Smooth muscle cell of the brain vasculature (primary cell): ENCODE data around the gene RGS14.
"Not testable (repeated sequence)": the region's sequence is repeated elsewhere in the genome, so short reads cannot be mapped to it uniquely, and the experiment has no call there.

Source experiments
- DNase-seq: peaks from one replicate; pipeline ENCODE4 v3.0.0-alpha.2; 2012; ENCODE audit warnings: low read depth, low spot score

Gene RGS14

GRCh38 chr5:177328545-177329231 is 29.0 kb upstream of the RGS14 start:
- DNase-seq: no peak

- no peak for DNase-seq
These were observed 27.8 kb upstream of the RGS14 start for GRCh38 chr5:177329883-177330282.

DNA sequence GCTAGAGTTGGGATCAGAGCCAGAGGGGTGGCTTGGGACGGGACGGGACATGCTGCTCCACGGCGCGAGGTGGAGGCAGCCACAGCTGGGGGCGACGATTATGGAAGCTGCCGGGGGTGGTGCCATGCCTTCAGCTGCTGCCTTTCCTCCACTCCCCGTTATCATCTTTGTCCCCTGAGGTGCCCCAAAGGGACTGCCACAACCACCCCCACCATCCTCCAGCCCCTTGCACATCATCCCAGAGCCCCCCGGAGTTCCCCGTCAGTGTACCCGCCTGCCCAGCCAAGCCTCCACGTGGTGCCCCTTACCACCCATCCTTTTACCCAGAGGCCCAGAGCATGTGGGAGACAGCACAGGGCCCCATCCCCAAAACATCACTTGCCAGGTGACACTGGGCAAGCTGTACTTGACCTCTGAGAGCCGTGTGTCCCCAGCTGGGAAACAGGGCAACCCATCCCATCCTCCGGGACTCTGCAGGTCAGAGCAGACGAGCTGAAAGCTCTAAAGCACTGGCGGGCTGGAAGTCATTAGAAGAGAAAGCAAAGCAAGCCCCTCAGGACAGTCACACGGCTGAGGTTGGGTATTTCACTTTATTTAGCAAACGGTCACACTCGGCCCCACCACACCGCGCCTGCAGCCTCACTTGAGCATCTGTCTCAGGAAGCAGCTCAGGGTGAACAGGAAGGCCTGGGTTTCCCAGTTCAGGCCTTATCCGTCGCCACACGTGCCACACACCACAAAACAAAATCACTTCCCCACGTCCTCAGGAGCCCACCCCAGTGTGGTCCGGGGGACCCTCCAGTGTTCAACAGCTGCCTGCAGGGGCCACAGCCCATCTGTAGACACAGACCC is 26.5 kb upstream of the RGS14 start:
- no peak for DNase-seq

DNA sequence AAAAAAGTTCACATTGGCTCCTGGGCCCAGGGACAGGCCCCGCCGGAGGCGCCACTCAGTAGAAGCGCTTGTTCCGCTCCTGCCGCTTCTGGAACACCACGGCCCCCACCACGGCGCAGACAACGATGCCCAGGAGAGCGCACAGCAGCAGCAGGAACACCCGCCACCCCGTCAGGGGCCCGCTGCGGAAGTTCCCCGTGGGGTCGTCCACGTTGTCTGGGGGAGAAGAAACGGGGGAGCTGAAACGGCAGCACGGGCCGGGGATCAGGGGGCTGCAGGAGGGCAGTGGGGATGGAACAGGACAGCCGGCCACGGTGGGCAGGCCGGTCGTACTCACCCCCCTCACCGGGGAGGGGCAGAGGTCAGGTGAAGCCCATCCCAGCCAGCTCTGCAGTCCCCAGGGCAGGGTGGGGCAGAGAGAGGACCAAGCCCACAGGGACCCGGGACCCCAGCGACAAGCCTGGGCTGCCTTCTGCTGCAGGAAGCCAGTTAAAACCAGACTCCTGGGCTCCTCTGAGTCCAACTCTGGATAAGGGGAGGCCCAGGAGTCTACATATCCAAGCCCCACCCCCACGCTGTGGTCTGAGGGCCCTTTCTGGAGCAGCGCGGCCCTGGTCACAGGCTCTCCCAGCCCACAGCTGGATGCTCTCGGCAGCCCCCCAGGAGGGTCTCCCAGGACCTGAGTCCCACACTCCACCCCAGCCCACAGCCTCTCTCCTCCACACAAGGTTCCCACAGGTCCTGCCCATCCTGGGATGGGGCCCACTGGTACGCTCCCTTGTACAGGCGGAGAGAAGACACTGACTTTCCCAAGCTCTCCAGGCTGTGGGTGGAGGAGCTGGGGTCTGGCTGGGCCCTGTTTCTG is 25.5 kb upstream of the RGS14 start:
- no peak for DNase-seq

DNA sequence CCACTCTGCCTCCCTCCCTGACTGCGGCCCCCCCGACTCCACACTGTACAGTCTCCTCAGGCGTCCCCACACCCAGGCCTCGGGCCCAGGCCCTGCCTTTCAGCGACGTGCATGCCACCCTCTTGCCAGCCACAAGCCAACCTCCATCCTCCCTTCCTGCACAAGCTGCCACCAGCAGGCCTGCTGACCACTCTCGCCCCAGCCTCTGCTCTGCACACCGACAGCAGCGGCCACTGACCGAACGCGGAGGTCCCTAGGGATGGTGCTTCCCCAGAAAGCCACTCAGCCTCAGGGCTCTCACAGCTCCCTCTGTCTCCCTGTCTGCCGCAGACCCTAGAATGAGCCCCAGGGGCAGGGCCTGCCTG is 24.8 kb upstream of the RGS14 start:
- no peak for DNase-seq

- no peak for DNase-seq
These were observed 24.1 kb upstream of the RGS14 start for GRCh38 chr5:177333420-177334154.

DNA sequence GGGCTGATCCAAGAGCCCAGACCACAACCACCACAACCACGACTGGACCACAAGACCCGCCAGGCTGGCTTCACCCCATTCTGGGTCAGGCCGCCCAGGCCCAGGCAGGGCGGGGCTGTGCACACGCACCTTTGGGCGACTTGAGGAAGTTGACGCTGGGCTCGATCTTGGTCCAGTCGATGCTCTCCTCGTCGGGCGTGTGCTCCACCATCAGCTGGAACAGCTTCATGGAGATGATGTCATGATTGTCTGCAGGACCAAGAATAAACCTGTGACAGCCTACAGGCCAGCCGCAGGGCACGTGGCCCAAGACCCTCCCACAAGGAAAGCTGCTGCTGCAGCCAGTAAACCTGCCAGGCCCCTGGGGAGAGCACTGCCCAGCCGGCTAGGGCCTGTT is 23.6 kb upstream of the RGS14 start:
- DNase-seq: no peak

GRCh38 chr5:177334781-177335700 is 22.7 kb upstream of the RGS14 start:
- no peak for DNase-seq

- DNase-seq: no peak
These were observed 22.0 kb upstream of the RGS14 start for GRCh38 chr5:177335701-177336065.

DNA sequence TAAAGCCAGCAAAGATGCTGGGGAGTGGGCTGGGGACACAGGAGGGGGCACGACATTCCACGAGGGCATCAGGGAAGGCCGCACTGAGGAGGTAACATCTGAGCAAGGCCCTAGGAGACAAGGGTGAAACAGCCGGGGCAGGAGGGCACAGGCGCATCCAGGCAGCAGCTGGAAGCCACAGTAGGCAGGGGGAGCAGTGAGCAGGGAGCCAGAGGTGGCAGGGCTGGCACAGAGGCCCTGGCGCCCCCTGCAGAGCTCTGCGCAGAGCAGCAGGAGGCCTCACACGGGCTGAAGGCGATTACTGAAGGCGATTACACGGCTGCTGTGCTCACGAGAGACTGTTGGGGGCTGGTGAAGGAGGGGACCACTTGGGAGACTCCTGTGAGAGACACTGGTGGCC is 21.6 kb upstream of the RGS14 start:
- DNase-seq: no peak

DNA sequence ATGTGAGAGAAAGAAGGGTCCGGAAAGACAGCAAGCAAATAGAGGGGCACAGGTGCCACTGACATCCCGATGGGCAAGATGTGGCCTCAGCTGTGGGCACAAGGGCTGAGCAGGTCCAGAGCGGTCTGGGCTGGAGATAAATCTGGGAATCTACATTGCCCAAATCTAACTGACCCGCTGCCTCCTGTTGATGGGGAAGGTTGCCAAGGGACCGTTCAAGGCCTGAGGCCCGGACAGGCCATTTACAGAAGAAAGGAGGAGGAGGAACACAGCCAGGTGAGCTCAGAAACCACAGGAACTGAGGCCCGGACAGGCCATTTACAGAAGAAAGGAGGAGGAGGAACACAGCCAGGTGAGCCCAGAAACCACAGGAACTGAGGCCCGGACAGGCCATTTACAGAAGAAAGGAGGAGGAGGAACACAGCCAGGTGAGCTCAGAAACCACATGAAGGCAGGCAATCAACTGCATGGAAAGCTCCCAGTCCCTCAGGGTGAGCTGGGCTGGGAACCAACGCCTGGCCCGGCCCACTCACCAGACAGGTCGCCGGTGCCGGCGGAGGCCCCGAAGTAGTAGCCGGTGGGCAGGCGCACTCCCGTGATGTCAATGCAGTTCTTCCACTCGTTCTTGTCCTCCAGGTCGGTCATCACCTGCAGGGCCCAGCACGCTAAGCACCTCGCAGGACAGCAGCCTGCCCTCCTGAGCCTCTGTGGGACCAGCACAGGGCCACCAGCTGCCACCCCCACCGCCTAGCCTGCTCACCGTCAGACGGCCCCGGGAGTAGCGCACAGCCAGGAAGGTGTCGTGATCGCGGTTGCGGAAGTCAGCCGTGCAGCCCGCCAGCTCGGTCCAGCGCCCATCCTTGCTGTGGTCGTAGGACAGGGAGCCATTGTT is 20.9 kb upstream of the RGS14 start:
- DNase-seq: no peak

GRCh38 chr5:177338251-177339106 is 19.2 kb upstream of the RGS14 start:
- DNase-seq: no peak

GRCh38 chr5:177339107-177339638 is 18.6 kb upstream of the RGS14 start:
- DNase-seq: no peak

- DNase-seq: not testable (repeated sequence)
These were observed 14.7 kb upstream of the RGS14 start for GRCh38 chr5:177343000-177343399.

DNA sequence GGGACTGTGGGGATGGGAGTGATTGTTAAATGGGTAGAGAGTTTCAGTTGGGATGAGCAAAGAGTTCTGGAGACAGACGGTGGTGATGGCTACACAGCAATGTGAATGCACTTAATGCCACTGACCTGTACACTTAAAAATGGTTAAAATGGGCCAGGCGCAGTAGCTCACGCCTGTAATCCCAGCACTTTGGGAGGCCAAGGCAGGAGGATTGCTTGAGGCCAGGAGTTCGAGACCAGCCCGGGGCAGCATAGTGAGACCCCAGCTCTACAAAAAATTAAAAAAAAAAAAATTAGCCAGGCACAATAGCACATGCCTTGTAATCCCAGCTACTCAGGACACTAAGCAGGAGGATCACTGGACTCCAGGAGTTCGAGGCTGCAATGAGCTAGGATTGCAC is 13.9 kb upstream of the RGS14 start:
- no peak for DNase-seq

- no peak for DNase-seq
These were observed 12.8 kb upstream of the RGS14 start for GRCh38 chr5:177344891-177345290.

GRCh38 chr5:177346820-177347219 is 10.9 kb upstream of the RGS14 start:
- DNase-seq: no peak

GRCh38 chr5:177347699-177348098 is 10.0 kb upstream of the RGS14 start:
- DNase-seq: no peak

DNA sequence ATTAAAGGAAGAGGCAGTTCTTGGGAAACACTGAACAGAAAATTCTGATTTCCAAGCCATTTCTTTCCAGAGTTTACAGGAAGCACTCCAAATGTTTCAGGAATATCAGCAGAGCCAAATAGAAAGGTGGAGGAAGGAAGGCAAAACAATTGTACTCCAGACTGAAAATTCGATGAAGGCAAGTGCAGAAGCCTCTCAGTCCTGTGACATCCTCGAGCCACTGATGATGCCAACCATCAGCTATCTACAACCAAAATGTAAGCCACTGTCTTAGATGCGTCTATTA is 8.4 kb upstream of the RGS14 start:
- DNase-seq: no peak
